GM12892 (cell line): Measurements from ENCODE around the gene MLF2.

ENCODE experiments used
- POLR2A ChIP-seq: IDR thresholded peaks from 2 replicates; pipeline ENCODE4 v1.6.1; 2011; ENCODE audit warnings: low read depth, low read length, control low read depth
- TAF1 ChIP-seq: IDR thresholded peaks from 2 replicates; pipeline ENCODE4 v1.6.1; 2011; ENCODE audit warnings: low read depth, mild to moderate bottlenecking, control low read depth, low read length, borderline replicate concordance

DNA sequence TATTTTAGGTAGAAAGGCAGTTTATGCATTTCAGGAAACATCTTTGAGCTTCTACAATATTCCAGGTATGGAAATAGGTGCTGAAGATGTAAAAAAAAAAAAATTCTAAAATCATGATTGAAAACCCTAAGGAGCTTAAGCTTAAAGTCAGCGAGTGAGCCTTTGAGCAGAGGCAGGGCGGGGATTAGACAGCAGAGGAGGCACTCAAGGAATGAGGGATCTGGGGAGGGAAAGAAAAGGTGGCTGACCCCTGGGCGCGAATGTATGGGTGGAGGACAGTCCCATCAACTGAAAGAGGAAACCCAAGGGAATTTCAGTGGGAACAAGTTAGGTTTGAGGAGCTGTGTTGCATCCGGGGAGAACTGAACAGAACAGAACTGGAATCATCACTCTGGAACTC lies 6.8 kb upstream of the MLF2 start:
- TF ChIP-seq TAF1 (no peak), POLR2A (no peak)
